Keratinocyte (primary cell): ENCODE data around the gene PMEPA1. TPM values are rescaled to one million over a fixed set of nuclear protein-coding genes. Genes with fewer than 3 reads are reported as not detected.

Experiments
- DNase-seq: peaks from one replicate; pipeline ENCODE4 v3.0.0-alpha.2; 2011; ENCODE audit warnings: low read depth, missing footprints, low spot score
- FAIRE-seq: peaks from 2 replicates; lab custom pipeline; 2011; peaks lifted over from hg19 to GRCh38; lab: Jason Lieb, UNC
- H2AFZ ChIP-seq: 2 replicates; pipeline ENCODE4 v1.6.0; 2012; ENCODE audit warnings: low read length, control low read depth, inconsistent platforms; ENCODE audit not compliant: control insufficient read depth
- H3K27ac ChIP-seq: 2 replicates; pipeline ENCODE4 v1.5.1; 2011; ENCODE audit warnings: low read length; ENCODE audit not compliant: control insufficient read depth, insufficient read depth
- H3K27me3 ChIP-seq: 3 replicates; pipeline ENCODE4 v1.6.0; 2011; ENCODE audit warnings: low read length; ENCODE audit not compliant: control insufficient read depth, insufficient read depth; ENCODE audit errors: extremely low read depth
- H3K36me3 ChIP-seq, 2 experiments: 2 replicates in 1 of 2; 3 replicates in 1 of 2; pipeline ENCODE4 v1.5.1; 2011; ENCODE audit warnings: low read length in 2 of 2, mild to moderate bottlenecking in 1 of 2; ENCODE audit not compliant: control insufficient read depth in 2 of 2, insufficient read depth in 2 of 2; ENCODE audit errors: extremely low read depth in 1 of 2
- H3K4me1 ChIP-seq: 3 replicates; pipeline ENCODE4 v1.5.1; 2011; ENCODE audit warnings: low read length; ENCODE audit not compliant: control insufficient read depth, insufficient read depth; ENCODE audit errors: extremely low read depth
- H3K4me2 ChIP-seq: 3 replicates; pipeline ENCODE4 v1.6.0; 2011; ENCODE audit warnings: low read depth, low read length; ENCODE audit not compliant: control insufficient read depth, insufficient read depth; ENCODE audit errors: extremely low read depth
- H3K4me3 ChIP-seq, 3 experiments: fragments of 200-600 bp in 1 of 3; sonication (generic) in 1 of 3; 2 replicates in 2 of 3; 3 replicates in 1 of 3; pipeline ENCODE4 v1.5.1; 2011 to 2016; ENCODE audit warnings: low read length in 3 of 3, mild to moderate bottlenecking in 3 of 3, control low read depth in 2 of 3, inconsistent platforms in 1 of 3, low read depth in 1 of 3, mixed read lengths in 1 of 3, mixed run types in 1 of 3, moderate library complexity in 1 of 3; ENCODE audit not compliant: control insufficient read depth in 2 of 3, insufficient read depth in 2 of 3; ENCODE audit errors: extremely low read depth in 1 of 3
- H3K79me2 ChIP-seq: 2 replicates; pipeline ENCODE4 v1.6.0; 2012; ENCODE audit warnings: low read length; ENCODE audit not compliant: control insufficient read depth, insufficient read depth
- H3K9ac ChIP-seq: 3 replicates; pipeline ENCODE4 v1.6.0; 2011; ENCODE audit warnings: low read length; ENCODE audit not compliant: control insufficient read depth, insufficient read depth; ENCODE audit errors: extremely low read depth
- H3K9me1 ChIP-seq: 3 replicates; pipeline ENCODE4 v1.6.0; 2011; ENCODE audit warnings: low read length; ENCODE audit not compliant: control insufficient read depth, insufficient read depth; ENCODE audit errors: extremely low read depth
- H3K9me3 ChIP-seq: 2 replicates; pipeline ENCODE4 v1.5.1; 2012; ENCODE audit warnings: low read depth, low read length; ENCODE audit not compliant: control insufficient read depth
- H4K20me1 ChIP-seq: 3 replicates; pipeline ENCODE4 v1.6.0; 2011; ENCODE audit warnings: low read length; ENCODE audit not compliant: control insufficient read depth, insufficient read depth; ENCODE audit errors: extremely low read depth
- CTCF ChIP-seq, 3 experiments: IDR thresholded peaks in 1 of 3; conservative IDR thresholded peaks in 1 of 3; optimal IDR thresholded peaks in 1 of 3; 2 replicates in 2 of 3; 3 replicates in 1 of 3; pipeline versions ENCODE3 to v1.5.1; 2011; ENCODE audit warnings: low read length in 3 of 3, mild to moderate bottlenecking in 3 of 3, moderate library complexity in 2 of 3, control low read depth in 1 of 3, inconsistent platforms in 1 of 3; ENCODE audit not compliant: insufficient read depth in 2 of 3; ENCODE audit errors: extremely low read depth in 1 of 3
- EZH2 ChIP-seq: IDR thresholded peaks from one replicate; pipeline ENCODE4 v1.6.1; 2012; ENCODE audit warnings: inconsistent platforms, mild to moderate bottlenecking, low read length, moderate library complexity
- dilution Hi-C: fragments of 300-500 bp; cut with MboI; formaldehyde crosslinking; loops from one replicate; pipeline ENCODE4 v1.7.0; 2020; ENCODE audit warnings: low sequenced_read_pairs; ENCODE audit not compliant: extremely low pct_ligation_motif_present
- polyA plus RNA-seq, 5 experiments: library from polyadenylated mRNA; depleted of rRNA in 3 of 5; stranded (reverse) in 3 of 5; stranded (forward) in 1 of 5; unstranded in 1 of 5; fragments of >200 nt; gene quantifications; 1 replicate in 1 of 5; 2 replicates in 3 of 5; 3 replicates in 1 of 5; pipeline versions ENCODE4 v1.2.1 to v1.2.3, GENCODE V29; 2011 to 2012; ENCODE audit warnings: missing spikeins in 2 of 5, low read depth in 1 of 5, low replicate concordance in 1 of 5

The PMEPA1 gene
- polyA plus RNA-seq, 1 donor (not counting 4 experiments of a cell fraction or from before 2014, with no cell fraction given), result 29.0 TPM

DNA sequence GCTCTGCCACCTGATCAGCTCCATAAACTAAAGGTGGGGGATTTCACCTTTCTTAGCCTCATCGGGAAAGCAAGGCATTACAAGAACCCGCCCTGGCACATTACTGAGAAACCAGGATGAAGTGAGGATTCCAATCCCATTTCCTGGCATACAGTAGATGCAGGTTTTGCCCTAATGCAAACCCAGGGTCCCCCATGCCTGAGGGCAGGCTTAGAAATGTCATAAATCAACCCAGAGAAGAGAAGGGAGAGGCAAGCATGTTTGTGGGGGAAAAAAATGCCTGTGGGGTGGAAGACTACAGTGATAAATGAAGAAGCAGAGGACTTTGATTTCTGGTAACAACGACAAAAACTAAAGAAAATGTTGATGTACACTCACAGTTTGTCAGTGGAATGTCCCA lies 18.0 kb upstream of the PMEPA1 start:
- H3K27me3 ChIP-seq, result peaks cover 60% of the 10 kb centered on the region
- H3K4me1 ChIP-seq, result no peaks in the 10 kb centered on the region
- no peak overlapping the region for H3K4me3 ChIP-seq
- H3K9ac ChIP-seq, result no peak overlapping the region
- FAIRE-seq, result no peak
- no peak overlapping the region for H3K27ac ChIP-seq
- no peaks in the 10 kb centered on the region for H3K9me1 ChIP-seq
- TF ChIP-seq CTCF (optimal IDR thresholded peaks at IDR 0.05 in 1 of 3, IDR thresholded peaks at IDR 0.05 in 1 of 3, conservative IDR thresholded peaks at IDR 0.05 in 1 of 3; ENCODE audit: extremely low read depth in 1 of 3, insufficient read depth in 2 of 3, low read length in 3 of 3), result no peak
- no peak for TF ChIP-seq EZH2
- H4K20me1 ChIP-seq, result no peaks in the 10 kb centered on the region
- no peaks in the 10 kb centered on the region for H3K9me3 ChIP-seq
- no peaks in the 10 kb centered on the region for H3K79me2 ChIP-seq
- dilution Hi-C loops, result no loop called here
- no peak overlapping the region for H3K4me2 ChIP-seq
- DNase-seq, result no peak
- no peak overlapping the region for H2AFZ ChIP-seq
- no peaks in the 10 kb centered on the region for H3K36me3 ChIP-seq

DNA sequence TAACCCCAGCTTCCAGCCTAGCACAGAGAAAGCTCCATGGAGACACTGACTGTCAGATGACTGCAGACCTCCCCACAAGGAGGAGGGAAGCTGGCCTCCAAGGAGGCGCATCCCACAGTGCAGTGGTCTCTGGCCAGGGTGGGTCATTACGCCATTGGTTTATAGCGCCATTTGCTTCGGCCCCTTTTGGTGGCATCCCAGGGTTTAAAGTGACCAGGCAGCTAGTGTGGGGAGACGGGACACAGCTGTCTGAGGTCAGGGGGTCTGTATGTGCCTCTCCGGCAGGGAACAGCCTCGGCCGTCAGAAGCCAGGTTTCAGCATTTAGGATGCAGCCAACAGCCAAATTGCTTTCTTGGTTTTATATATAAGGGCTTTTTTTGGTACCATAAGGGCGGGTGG lies 15.8 kb upstream of the PMEPA1 start:
- Histone ChIP-seq H3K4me1 (no peaks in the 10 kb centered on the region), H3K9me3 (no peaks in the 10 kb centered on the region), H3K4me3 (no peak overlapping the region), H3K4me2 (no peak overlapping the region), H3K27ac (no peak overlapping the region), H3K36me3 (no peaks in the 10 kb centered on the region), H3K9me1 (no peaks in the 10 kb centered on the region), H2AFZ (no peak overlapping the region), H4K20me1 (no peaks in the 10 kb centered on the region), H3K9ac (no peak overlapping the region), H3K27me3 (peaks cover 57% of the 10 kb centered on the region), H3K79me2 (no peaks in the 10 kb centered on the region)
- FAIRE-seq (no peak), DNase-seq (no peak)
- dilution Hi-C loops, result no loop called here
- TF ChIP-seq CTCF (optimal IDR thresholded peaks at IDR 0.05 in 1 of 3, IDR thresholded peaks at IDR 0.05 in 1 of 3, conservative IDR thresholded peaks at IDR 0.05 in 1 of 3; ENCODE audit: extremely low read depth in 1 of 3, insufficient read depth in 2 of 3, low read length in 3 of 3) (no peak), EZH2 (no peak)
